ENCODE results near the gene WEE1. TPM values are rescaled to one million over a fixed set of nuclear protein-coding genes. Genes with fewer than 3 reads are reported as not detected.
A peak's percentile ranks its signal among the peaks of the same experiment; 100 is the strongest.

Gene WEE1
- total and polyA plus RNA-seq, 2 experiments from 2014 or later, result 50.7 to 149 TPM

DNA sequence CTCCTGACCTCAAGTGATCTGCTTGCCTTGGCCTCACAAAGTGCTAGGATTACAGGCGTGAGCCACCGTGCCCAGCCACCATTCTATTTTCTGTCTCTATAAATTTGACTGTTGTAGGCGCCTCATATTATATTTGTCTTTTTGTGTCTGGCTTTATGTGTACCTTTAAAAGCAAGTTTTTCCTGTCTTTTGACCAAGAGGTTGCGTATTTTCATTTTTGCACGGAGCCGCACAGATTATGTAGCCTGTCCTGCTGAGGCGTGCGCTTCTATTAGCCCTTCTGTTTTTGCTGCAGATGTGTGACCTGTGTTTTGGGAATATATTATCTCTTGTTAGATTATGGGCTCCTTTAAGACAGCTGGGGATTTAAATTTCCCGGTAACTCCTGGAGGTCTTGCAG lies 40.4 kb upstream of the WEE1 start (continued):
- TF ChIP-seq, protein P1, sequence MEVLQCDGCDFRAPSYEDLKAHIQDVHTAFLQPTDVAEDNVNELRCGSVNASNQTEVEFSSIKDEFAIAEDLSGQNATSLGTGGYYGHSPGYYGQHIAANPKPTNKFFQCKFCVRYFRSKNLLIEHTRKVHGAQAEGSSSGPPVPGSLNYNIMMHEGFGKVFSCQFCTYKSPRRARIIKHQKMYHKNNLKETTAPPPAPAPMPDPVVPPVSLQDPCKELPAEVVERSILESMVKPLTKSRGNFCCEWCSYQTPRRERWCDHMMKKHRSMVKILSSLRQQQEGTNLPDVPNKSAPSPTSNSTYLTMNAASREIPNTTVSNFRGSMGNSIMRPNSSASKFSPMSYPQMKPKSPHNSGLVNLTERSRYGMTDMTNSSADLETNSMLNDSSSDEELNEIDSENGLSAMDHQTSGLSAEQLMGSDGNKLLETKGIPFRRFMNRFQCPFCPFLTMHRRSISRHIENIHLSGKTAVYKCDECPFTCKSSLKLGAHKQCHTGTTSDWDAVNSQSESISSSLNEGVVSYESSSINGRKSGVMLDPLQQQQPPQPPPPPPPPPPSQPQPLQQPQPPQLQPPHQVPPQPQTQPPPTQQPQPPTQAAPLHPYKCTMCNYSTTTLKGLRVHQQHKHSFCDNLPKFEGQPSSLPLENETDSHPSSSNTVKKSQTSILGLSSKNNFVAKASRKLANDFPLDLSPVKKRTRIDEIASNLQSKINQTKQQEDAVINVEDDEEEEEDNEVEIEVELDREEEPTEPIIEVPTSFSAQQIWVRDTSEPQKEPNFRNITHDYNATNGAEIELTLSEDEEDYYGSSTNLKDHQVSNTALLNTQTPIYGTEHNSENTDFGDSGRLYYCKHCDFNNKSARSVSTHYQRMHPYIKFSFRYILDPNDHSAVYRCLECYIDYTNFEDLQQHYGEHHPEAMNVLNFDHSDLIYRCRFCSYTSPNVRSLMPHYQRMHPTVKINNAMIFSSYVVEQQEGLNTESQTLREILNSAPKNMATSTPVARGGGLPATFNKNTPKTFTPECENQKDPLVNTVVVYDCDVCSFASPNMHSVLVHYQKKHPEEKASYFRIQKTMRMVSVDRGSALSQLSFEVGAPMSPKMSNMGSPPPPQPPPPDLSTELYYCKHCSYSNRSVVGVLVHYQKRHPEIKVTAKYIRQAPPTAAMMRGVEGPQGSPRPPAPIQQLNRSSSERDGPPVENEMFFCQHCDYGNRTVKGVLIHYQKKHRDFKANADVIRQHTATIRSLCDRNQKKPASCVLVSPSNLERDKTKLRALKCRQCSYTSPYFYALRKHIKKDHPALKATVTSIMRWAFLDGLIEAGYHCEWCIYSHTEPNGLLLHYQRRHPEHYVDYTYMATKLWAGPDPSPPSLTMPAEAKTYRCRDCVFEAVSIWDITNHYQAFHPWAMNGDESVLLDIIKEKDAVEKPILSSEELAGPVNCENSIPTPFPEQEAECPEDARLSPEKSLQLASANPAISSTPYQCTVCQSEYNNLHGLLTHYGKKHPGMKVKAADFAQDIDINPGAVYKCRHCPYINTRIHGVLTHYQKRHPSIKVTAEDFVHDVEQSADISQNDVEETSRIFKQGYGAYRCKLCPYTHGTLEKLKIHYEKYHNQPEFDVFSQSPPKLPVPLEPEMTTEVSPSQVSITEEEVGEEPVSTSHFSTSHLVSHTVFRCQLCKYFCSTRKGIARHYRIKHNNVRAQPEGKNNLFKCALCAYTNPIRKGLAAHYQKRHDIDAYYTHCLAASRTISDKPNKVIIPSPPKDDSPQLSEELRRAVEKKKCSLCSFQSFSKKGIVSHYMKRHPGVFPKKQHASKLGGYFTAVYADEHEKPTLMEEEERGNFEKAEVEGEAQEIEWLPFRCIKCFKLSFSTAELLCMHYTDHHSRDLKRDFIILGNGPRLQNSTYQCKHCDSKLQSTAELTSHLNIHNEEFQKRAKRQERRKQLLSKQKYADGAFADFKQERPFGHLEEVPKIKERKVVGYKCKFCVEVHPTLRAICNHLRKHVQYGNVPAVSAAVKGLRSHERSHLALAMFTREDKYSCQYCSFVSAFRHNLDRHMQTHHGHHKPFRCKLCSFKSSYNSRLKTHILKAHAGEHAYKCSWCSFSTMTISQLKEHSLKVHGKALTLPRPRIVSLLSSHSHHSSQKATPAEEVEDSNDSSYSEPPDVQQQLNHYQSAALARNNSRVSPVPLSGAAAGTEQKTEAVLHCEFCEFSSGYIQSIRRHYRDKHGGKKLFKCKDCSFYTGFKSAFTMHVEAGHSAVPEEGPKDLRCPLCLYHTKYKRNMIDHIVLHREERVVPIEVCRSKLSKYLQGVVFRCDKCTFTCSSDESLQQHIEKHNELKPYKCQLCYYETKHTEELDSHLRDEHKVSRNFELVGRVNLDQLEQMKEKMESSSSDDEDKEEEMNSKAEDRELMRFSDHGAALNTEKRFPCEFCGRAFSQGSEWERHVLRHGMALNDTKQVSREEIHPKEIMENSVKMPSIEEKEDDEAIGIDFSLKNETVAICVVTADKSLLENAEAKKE (CRISPR knock-in tag; IDR thresholded peaks at IDR 0.05), result no peak
- TF ChIP-seq ZNF331 (CRISPR knock-in tag; IDR thresholded peaks at IDR 0.05; ENCODE audit: low read depth) (no peak), POLR2AphosphoS5 (IDR thresholded peaks at IDR 0.05; ENCODE audit: low read depth) (no peak)
- TF ChIP-seq, protein P2, sequence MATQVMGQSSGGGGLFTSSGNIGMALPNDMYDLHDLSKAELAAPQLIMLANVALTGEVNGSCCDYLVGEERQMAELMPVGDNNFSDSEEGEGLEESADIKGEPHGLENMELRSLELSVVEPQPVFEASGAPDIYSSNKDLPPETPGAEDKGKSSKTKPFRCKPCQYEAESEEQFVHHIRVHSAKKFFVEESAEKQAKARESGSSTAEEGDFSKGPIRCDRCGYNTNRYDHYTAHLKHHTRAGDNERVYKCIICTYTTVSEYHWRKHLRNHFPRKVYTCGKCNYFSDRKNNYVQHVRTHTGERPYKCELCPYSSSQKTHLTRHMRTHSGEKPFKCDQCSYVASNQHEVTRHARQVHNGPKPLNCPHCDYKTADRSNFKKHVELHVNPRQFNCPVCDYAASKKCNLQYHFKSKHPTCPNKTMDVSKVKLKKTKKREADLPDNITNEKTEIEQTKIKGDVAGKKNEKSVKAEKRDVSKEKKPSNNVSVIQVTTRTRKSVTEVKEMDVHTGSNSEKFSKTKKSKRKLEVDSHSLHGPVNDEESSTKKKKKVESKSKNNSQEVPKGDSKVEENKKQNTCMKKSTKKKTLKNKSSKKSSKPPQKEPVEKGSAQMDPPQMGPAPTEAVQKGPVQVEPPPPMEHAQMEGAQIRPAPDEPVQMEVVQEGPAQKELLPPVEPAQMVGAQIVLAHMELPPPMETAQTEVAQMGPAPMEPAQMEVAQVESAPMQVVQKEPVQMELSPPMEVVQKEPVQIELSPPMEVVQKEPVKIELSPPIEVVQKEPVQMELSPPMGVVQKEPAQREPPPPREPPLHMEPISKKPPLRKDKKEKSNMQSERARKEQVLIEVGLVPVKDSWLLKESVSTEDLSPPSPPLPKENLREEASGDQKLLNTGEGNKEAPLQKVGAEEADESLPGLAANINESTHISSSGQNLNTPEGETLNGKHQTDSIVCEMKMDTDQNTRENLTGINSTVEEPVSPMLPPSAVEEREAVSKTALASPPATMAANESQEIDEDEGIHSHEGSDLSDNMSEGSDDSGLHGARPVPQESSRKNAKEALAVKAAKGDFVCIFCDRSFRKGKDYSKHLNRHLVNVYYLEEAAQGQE (IDR thresholded peaks at IDR 0.05; ENCODE audit: unreplicated experiment), result no peak

DNA sequence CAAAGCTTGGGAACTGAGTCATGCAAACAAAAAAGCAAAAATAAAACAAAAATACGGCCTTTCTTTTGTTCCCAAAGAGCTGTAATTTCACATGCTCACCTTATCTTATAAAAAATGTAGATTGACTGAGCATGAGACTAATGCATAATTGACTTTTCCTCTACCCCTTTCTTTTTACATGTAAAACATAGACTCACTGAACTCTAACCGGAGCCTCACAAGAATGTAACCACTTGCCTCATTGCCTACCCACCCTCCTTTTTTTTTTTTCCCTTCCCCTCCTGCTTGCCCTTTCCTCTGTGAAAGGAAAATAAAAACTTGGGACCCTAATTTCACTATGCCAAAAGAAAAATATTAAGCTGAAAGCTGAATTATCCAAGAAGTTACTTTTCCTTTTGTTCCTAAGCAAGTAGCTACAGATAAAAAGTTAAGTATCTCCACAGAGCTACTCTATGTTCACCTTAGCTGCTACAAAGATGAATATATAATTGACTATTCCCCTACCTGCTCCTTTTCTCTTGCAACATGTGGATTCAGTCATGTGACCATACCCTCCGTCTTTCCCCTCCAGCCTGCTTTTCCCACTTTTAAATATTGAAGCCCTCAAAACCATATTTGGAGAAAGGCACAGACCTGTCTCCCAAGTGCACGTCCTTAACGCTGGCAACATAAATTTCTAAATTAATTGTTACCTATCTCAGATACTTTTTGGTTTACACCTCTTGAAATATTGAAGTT lies 39.6 kb upstream of the WEE1 start:
- no peak overlapping the region for H3K4me3 Mint-ChIP-seq
- peaks cover 25% of the 10 kb centered on the region for H3K4me1 ChIP-seq (ENCODE audit: insufficient read depth)
- DNase-seq (ENCODE audit: low spot score), result peak; percentile 24
- H3K79me2 ChIP-seq (replicated peaks; ENCODE audit: insufficient read depth), result no peaks in the 10 kb centered on the region
- peak overlapping the region; percentile 71 for H3K27ac Mint-ChIP-seq
- H3K27me3 Mint-ChIP-seq (ENCODE audit: insufficient read depth, low read depth, poor library complexity), result peaks cover 6% of the 10 kb centered on the region
- H3K4me3 ChIP-seq, result no peak overlapping the region
- H3K4me1 Mint-ChIP-seq, result peaks cover 33% of the 10 kb centered on the region
- no peaks in the 10 kb centered on the region for H3K36me3 Mint-ChIP-seq (ENCODE audit: low read depth)
- H3K27ac ChIP-seq (ENCODE audit: low read depth), result peak overlapping the region; percentile 72
- peaks cover 8% of the 10 kb centered on the region; the same call in 1 of the 2 replicates for H3F3A ChIP-seq (replicated peaks; ENCODE audit: low read depth)
- no peaks in the 10 kb centered on the region for H3K9me2 ChIP-seq (ENCODE audit: insufficient read depth)
- ATAC-seq, result no peak
- no peak overlapping the region for H2AFZ ChIP-seq
- H3K4me2 ChIP-seq, result peak overlapping the region; percentile 24
- no peaks in the 10 kb centered on the region for H4K20me1 ChIP-seq (replicated peaks; ENCODE audit: insufficient read depth)
- no peaks in the 10 kb centered on the region for H3K36me3 ChIP-seq (ENCODE audit: insufficient read depth)
- H3K9me3 Mint-ChIP-seq, result no peaks in the 10 kb centered on the region
- H3K27me3 ChIP-seq (ENCODE audit: insufficient read depth), result no peaks in the 10 kb centered on the region
- no peak for TF ChIP-seq ZNF331 (CRISPR knock-in tag; IDR thresholded peaks at IDR 0.05; ENCODE audit: low read depth)
- TF ChIP-seq ZNF114 (CRISPR knock-in tag; IDR thresholded peaks at IDR 0.05), result no peak
- TF ChIP-seq, protein P3, sequence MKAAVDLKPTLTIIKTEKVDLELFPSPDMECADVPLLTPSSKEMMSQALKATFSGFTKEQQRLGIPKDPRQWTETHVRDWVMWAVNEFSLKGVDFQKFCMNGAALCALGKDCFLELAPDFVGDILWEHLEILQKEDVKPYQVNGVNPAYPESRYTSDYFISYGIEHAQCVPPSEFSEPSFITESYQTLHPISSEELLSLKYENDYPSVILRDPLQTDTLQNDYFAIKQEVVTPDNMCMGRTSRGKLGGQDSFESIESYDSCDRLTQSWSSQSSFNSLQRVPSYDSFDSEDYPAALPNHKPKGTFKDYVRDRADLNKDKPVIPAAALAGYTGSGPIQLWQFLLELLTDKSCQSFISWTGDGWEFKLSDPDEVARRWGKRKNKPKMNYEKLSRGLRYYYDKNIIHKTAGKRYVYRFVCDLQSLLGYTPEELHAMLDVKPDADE (IDR thresholded peaks at IDR 0.05), result no peak
